ENCODE data around the gene ANKRD24.

- TF ChIP-seq CTCF (conservative IDR thresholded peaks at IDR 0.05; ENCODE audit: low read depth, low read length), result no peak
- TF ChIP-seq EZH2phosphoT487 (IDR thresholded peaks at IDR 0.05; ENCODE audit: borderline replicate concordance, low read length), result no peak
- TF ChIP-seq EZH2 (IDR thresholded peaks at IDR 0.05; ENCODE audit: low read length, unreplicated experiment), result no peak
These were observed 8.1 kb upstream of the ANKRD24 start for GRCh38 chr19:4174213-4174894.
